Dendritic cell treated with granulocyte-macrophage colony-stimulating factor and Interleukin-4, amounts not matched to agents 40 ng/mL and 50 ng/mL, for 4 days (primary cell): ENCODE data around the gene BAG1.

Experiments used
- H3K27ac Mint-ChIP-seq: one replicate; pipeline ENCODE4 v1.8.0; 2022; ENCODE audit warnings: mild to moderate bottlenecking, mixed read lengths
- H3K27me3 Mint-ChIP-seq: one replicate; pipeline ENCODE4 v1.8.0; 2022; ENCODE audit warnings: mild to moderate bottlenecking, mixed read lengths
- H3K36me3 Mint-ChIP-seq: one replicate; pipeline ENCODE4 v1.8.0; 2022; ENCODE audit warnings: low read depth, mixed read lengths
- H3K4me1 Mint-ChIP-seq: one replicate; pipeline ENCODE4 v1.8.0; 2022; ENCODE audit warnings: low read depth, mixed read lengths
- H3K4me3 Mint-ChIP-seq: one replicate; pipeline ENCODE4 v1.8.0; 2022; ENCODE audit warnings: mild to moderate bottlenecking, moderate library complexity, mixed read lengths
- H3K9me3 Mint-ChIP-seq: one replicate; pipeline ENCODE4 v1.8.0; 2022; ENCODE audit warnings: mixed read lengths
- intact Hi-C: fragments of 100-400 bp; cut with micrococcal nuclease; formaldehyde crosslinking; loops from one replicate; pipeline ENCODE4 v1.15.0; 2022

BAG1 gene

GRCh38 chr9:33202552-33203201 lies 61.8 kb downstream of the BAG1 start:
- H3K4me3 Mint-ChIP-seq, result no peak overlapping the region
- intact Hi-C loops, result no loop called here

More at GRCh38 chr9:33202552-33203201, 61.8 kb downstream of the BAG1 start:
- Mint-ChIP-seq H3K27ac (peak overlapping the region; percentile 23), H3K4me1 (peaks cover 8% of the 10 kb centered on the region), H3K27me3 (peaks cover 2% of the 10 kb centered on the region), H3K9me3 (no peaks in the 10 kb centered on the region), H3K36me3 (no peaks in the 10 kb centered on the region)
